Liver (tissue), 9 donors: ENCODE results near the gene SHB. TPM values are rescaled to one million over a fixed set of nuclear protein-coding genes. Genes with fewer than 3 reads are reported as not detected.
A peak's percentile ranks its signal among the peaks of the same experiment; 100 is the strongest.

Experiments used
- DNase-seq: peaks from one replicate; pipeline ENCODE4 v3.0.0-alpha.2; 2017; ENCODE audit warnings: low spot score
- H3K27ac ChIP-seq, 2 donors: one replicate each; pipeline ENCODE4 v1.7.0; 2013; ENCODE audit warnings: inconsistent platforms in 2 of 2, low read length in 2 of 2, control low read depth in 1 of 2, low read depth in 1 of 2, mild to moderate bottlenecking in 1 of 2
- H3K27me3 ChIP-seq, 4 donors: one replicate each; pipeline versions ENCODE4 v1.6.1 to v1.7.0; 2013; ENCODE audit warnings: low read length in 3 of 4, inconsistent platforms in 1 of 4, mild to moderate bottlenecking in 1 of 4, moderate library complexity in 1 of 4; ENCODE audit not compliant: control insufficient read depth in 4 of 4, insufficient read depth in 4 of 4
- H3K36me3 ChIP-seq, 4 donors: one replicate each; pipeline versions ENCODE4 v1.6.1 to v1.7.0; 2013; ENCODE audit warnings: low read length in 3 of 4, mild to moderate bottlenecking in 3 of 4, low read depth in 1 of 4, moderate library complexity in 1 of 4; ENCODE audit not compliant: control insufficient read depth in 4 of 4, insufficient read depth in 3 of 4
- H3K4me1 ChIP-seq, 4 donors: one replicate each; pipeline versions ENCODE4 v1.6.1 to v1.7.0; 2013; ENCODE audit warnings: low read length in 3 of 4, mild to moderate bottlenecking in 3 of 4, moderate library complexity in 1 of 4; ENCODE audit not compliant: control insufficient read depth in 4 of 4, insufficient read depth in 4 of 4
- H3K4me3 ChIP-seq, 3 donors: one replicate each; pipeline versions ENCODE4 v1.6.1 to v1.7.0; 2013; ENCODE audit warnings: low read length in 3 of 3, control low read depth in 1 of 3, low read depth in 1 of 3, mild to moderate bottlenecking in 1 of 3
- H3K9ac ChIP-seq, 2 donors: one replicate each; pipeline ENCODE4 v1.7.0; 2013; ENCODE audit warnings: low read length in 2 of 2, mild to moderate bottlenecking in 2 of 2, moderate library complexity in 2 of 2, control low read depth in 1 of 2, low read depth in 1 of 2
- H3K9me3 ChIP-seq, 4 donors: one replicate each; pipeline versions ENCODE4 v1.6.1 to v1.7.0; 2013; ENCODE audit warnings: low read length in 3 of 4; ENCODE audit not compliant: control insufficient read depth in 4 of 4
- ATF3 ChIP-seq: IDR thresholded peaks from 2 replicates; pipeline ENCODE4 v1.6.1; 2016; ENCODE audit warnings: antibody characterized with exemption
- CTCF ChIP-seq: fragments of 150-350 bp; IDR thresholded peaks from 2 replicates; pipeline ENCODE4 v1.5.1; 2017; ENCODE audit warnings: improper control_type of control experiment, low read depth, low read length; ENCODE audit not compliant: missing input control
- FOXA1 ChIP-seq: IDR thresholded peaks from 2 replicates; pipeline ENCODE4 v1.6.1; 2016; ENCODE audit warnings: antibody characterized with exemption
- FOXA2 ChIP-seq: IDR thresholded peaks from 2 replicates; pipeline ENCODE4 v1.6.1; 2016; ENCODE audit warnings: antibody characterized with exemption
- GABPA ChIP-seq, 2 donors: IDR thresholded peaks in 1 of 2; conservative IDR thresholded peaks in 1 of 2; 2 replicates each; pipeline ENCODE4 v1.6.1; 2016; ENCODE audit warnings: antibody characterized with exemption in 2 of 2, mild to moderate bottlenecking in 1 of 2, moderate library complexity in 1 of 2
- HNF4A ChIP-seq, 2 donors: conservative IDR thresholded peaks; 2 replicates each; pipeline ENCODE4 v1.6.1; 2016; ENCODE audit warnings: antibody characterized with exemption in 2 of 2, mild to moderate bottlenecking in 2 of 2
- HNF4G ChIP-seq: IDR thresholded peaks from 2 replicates; pipeline ENCODE4 v1.6.1; 2016; ENCODE audit warnings: antibody characterized with exemption
- JUND ChIP-seq, 2 donors: IDR thresholded peaks; 2 replicates each; pipeline ENCODE4 v1.6.1; 2016; ENCODE audit warnings: antibody characterized with exemption in 2 of 2
- MAX ChIP-seq: IDR thresholded peaks from 2 replicates; pipeline ENCODE4 v1.6.1; 2016; ENCODE audit warnings: antibody characterized with exemption
- NR2F2 ChIP-seq: IDR thresholded peaks from 2 replicates; pipeline ENCODE4 v1.6.1; 2016; ENCODE audit warnings: antibody characterized with exemption
- RAD21 ChIP-seq, 2 donors: IDR thresholded peaks; 2 replicates each; pipeline ENCODE4 v1.6.1; 2016; ENCODE audit warnings: antibody characterized with exemption in 2 of 2, mild to moderate bottlenecking in 2 of 2
- REST ChIP-seq: IDR thresholded peaks from 2 replicates; pipeline ENCODE4 v1.6.1; 2016; ENCODE audit warnings: antibody characterized with exemption, mild to moderate bottlenecking
- RXRA ChIP-seq, 2 donors: IDR thresholded peaks; 2 replicates each; pipeline ENCODE4 v1.6.1; 2017 to 2018; ENCODE audit warnings: antibody characterized with exemption in 2 of 2, mild to moderate bottlenecking in 1 of 2
- SP1 ChIP-seq: IDR thresholded peaks from 2 replicates; pipeline ENCODE4 v1.6.1; 2018; ENCODE audit warnings: antibody characterized with exemption, mild to moderate bottlenecking
- TAF1 ChIP-seq: conservative IDR thresholded peaks from 2 replicates; pipeline ENCODE4 v1.6.1; 2016; ENCODE audit warnings: antibody characterized with exemption, mild to moderate bottlenecking
- YY1 ChIP-seq: IDR thresholded peaks from 2 replicates; pipeline ENCODE4 v1.6.1; 2016; ENCODE audit warnings: antibody characterized with exemption, mild to moderate bottlenecking
- ZBTB33 ChIP-seq: IDR thresholded peaks from 2 replicates; pipeline ENCODE4 v1.6.1; 2016; ENCODE audit warnings: antibody characterized with exemption
- WGBS: extraction: QIAGEN DNeasy Blood & Tissue Kit; methylation state at CpG from one replicate; pipeline ENCODE4 v1.1.7; 2013; 5-methylcytosine and 5-hydroxymethylcytosine counted together
- polyA plus RNA-seq, 2 donors: library from polyadenylated mRNA; stranded (reverse) in 1 of 2; unstranded in 1 of 2; fragments of 200-250 nt in 1 of 2; fragments of >200 nt in 1 of 2; fragmentation: Nextera tagmentation in 1 of 2; extraction: Ambion mirVana in 1 of 2; gene quantifications; one replicate each; pipeline versions ENCODE4 v1.2.1 to v1.2.3, GENCODE V29; 2013 to 2015
- total RNA-seq, 2 donors: library from RNA; depleted of rRNA; stranded (reverse); fragments of >200 nt; gene quantifications; one replicate each; pipeline ENCODE4 v1.2.3, GENCODE V29; 2014
- donor health status: healthy.
- donor health status: healthy.
- donor health status: healthy.
- donor health status: healthy.
- donor health status: healthy.

Gene SHB
- total and polyA plus RNA-seq, 4 donors = 3.4 to 17.3 (median 7.0) TPM

- peaks cover 15 to 49% (median 47%) of the 10 kb centered on the region in 4 donors for H3K4me1 ChIP-seq
- H3K4me3 ChIP-seq = no peak overlapping the region
- no peaks in the 10 kb centered on the region for H3K9me3 ChIP-seq
- 63% methylated on average over 12 of the region's 12 CpGs for WGBS
- no peak for DNase-seq
- TF ChIP-seq HNF4G = no peak
- TF ChIP-seq JUND (IDR thresholded peaks at IDR 0.05) = no peak
- no peak for TF ChIP-seq MAX
- TF ChIP-seq FOXA1 = no peak
- no peak for TF ChIP-seq GABPA (IDR thresholded peaks at IDR 0.05 in 1 of 2, conservative IDR thresholded peaks at IDR 0.05 in 1 of 2)
- no peak for TF ChIP-seq SP1
- no peak for TF ChIP-seq ATF3
- no peak for TF ChIP-seq FOXA2
- no peak for TF ChIP-seq NR2F2
- TF ChIP-seq HNF4A (conservative IDR thresholded peaks at IDR 0.05) = no peak
- no peak for TF ChIP-seq YY1
- TF ChIP-seq ZBTB33 = no peak
- no peak for TF ChIP-seq RXRA (IDR thresholded peaks at IDR 0.05)
- no peak for TF ChIP-seq RAD21 (IDR thresholded peaks at IDR 0.05)
- no peak for TF ChIP-seq TAF1
- no peaks in the 10 kb centered on the region for H3K27me3 ChIP-seq
- peaks cover 2 to 31% (median 14%) of the 10 kb centered on the region in 4 donors for H3K36me3 ChIP-seq
- H3K9ac ChIP-seq = peak overlapping the region in 1 of 2 donors; percentile 3
- peak overlapping the region; percentile 72 to 73 for H3K27ac ChIP-seq
Observed at GRCh38 chr9:38016375-38017135, 52.5 kb downstream of the SHB start.

- 97% methylated on average over 7 of the region's 7 CpGs for WGBS
- H3K27me3 ChIP-seq = no peaks in the 10 kb centered on the region
- peaks cover 15 to 49% (median 47%) of the 10 kb centered on the region in 4 donors for H3K4me1 ChIP-seq
Observed at GRCh38 chr9:38015906-38016305, 53.1 kb downstream of the SHB start.

GRCh38 chr9:38015266-38015665 is 53.8 kb downstream of the SHB start:
- Histone ChIP-seq H3K4me1 (peaks cover 14 to 48% (median 44%) of the 10 kb centered on the region in 4 donors), H3K9ac (no peak overlapping the region), H3K27me3 (no peaks in the 10 kb centered on the region), H3K9me3 (no peaks in the 10 kb centered on the region), H3K27ac (no peak overlapping the region), H3K4me3 (no peak overlapping the region), H3K36me3 (peaks cover 2 to 31% (median 14%) of the 10 kb centered on the region in 4 donors)
- TF ChIP-seq FOXA1 (no peak), NR2F2 (no peak), YY1 (no peak), HNF4A (conservative IDR thresholded peaks at IDR 0.05) (no peak), GABPA (IDR thresholded peaks at IDR 0.05 in 1 of 2, conservative IDR thresholded peaks at IDR 0.05 in 1 of 2) (no peak), ATF3 (no peak), REST (no peak), CTCF (no peak), HNF4G (no peak), FOXA2 (no peak)
- 64% methylated on average over 4 of the region's 4 CpGs for WGBS
- DNase-seq = no peak

More at GRCh38 chr9:38015906-38016305, 53.1 kb downstream of the SHB start:
- Histone ChIP-seq H3K9me3 (no peaks in the 10 kb centered on the region), H3K4me3 (no peak overlapping the region), H3K9ac (no peak overlapping the region), H3K36me3 (peaks cover 2 to 31% (median 14%) of the 10 kb centered on the region in 4 donors), H3K27ac (peak overlapping the region; percentile 72 to 73)
- TF ChIP-seq HNF4A (conservative IDR thresholded peaks at IDR 0.05) (no peak), ATF3 (no peak), TAF1 (no peak)
- no peak for DNase-seq
